GM08714 (cell line): ENCODE data around the gene CSHL1.
"Not testable (repeated sequence)": the region's sequence is repeated elsewhere in the genome, so short reads cannot be mapped to it uniquely, and the experiment has no call there.

Experiments
- H3K4me3 ChIP-seq: fragments of 200-500 bp; sonication (Bioruptor generic); 2 replicates; pipeline ENCODE4 v1.5.1; 2014; ENCODE audit warnings: mild to moderate bottlenecking, low read length, inconsistent platforms
- ZNF274 ChIP-seq: IDR thresholded peaks from 2 replicates; pipeline ENCODE4 v1.6.1; 2012; ENCODE audit warnings: mild to moderate bottlenecking, low read depth, low read length

CSHL1 gene

DNA sequence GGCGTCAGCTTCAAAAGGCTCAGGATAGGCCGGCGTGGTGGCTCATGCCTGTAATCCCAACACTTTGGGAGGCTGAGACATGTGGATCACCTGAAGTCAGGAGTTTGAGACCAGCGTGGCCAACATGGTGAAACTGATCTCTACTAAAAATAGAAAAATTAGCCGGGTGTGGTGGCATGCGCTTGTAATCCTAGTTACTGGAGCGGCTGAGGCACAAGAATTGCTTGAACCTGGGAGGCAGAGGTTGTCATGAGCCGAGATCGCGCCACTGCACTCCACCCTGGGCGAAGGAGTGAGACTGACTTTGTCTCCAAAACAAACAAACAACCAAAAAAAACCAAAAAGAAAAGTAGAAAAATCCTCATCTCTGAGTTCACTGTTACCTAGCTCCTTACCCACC lies 25.9 kb downstream of the CSHL1 start:
- not testable (repeated sequence) for H3K4me3 ChIP-seq

GRCh38 chr17:63882626-63883126 lies 28.4 kb downstream of the CSHL1 start:
- H3K4me3 ChIP-seq = not testable (repeated sequence)

GRCh38 chr17:63881935-63882601 lies 29.0 kb downstream of the CSHL1 start, which contains the start of gene GH2:
Gene GH2 (minus strand): TSS chr17:63881944. CDS start chr17:63881801, 143 bp downstream.
- H3K4me3 ChIP-seq = no peak within 1 kb of the TSS

DNA sequence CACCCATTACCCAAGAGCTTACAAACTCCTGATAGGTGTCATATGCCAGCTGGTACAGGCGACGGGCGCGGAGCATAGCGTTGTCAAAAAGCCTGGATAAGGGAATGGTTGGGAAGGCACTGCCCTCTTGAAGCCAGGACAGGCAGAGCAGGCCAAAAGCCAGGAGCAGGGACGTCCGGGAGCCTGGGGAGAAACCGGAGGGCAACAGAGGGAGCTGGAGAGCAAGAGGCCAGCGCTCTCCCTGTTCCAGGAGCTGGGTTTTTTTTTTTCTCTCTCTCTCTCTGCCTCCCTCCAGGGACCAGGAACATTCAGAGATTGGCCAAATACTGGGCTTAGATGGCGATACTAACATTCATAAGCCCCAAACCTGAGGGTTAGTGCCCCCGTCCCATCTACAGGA lies 29.7 kb downstream of the CSHL1 start:
- not testable (repeated sequence) for H3K4me3 ChIP-seq

More at GRCh38 chr17:63881935-63882601, 29.0 kb downstream of the CSHL1 start, which contains the start of gene GH2:
- TF ChIP-seq ZNF274 = no peak

DNA sequence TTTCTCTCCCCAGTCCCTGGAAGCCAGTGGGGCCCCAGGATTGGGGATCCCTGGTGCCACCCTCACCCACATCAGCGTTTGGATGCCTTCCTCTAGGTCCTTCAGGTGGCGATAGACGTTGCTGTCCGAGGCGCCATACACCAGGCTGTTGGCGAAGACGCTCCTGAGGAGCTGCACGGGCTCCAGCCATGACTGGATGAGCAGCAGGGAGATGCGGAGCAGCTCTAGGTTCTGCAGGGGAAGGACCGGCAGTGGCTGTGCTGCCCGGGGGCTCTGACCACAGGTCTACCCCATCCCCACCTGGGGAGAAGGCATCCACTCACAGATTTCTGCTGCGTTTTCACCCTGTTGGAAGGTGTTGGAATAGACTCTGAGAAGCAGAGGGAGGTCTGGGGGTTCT lies 30.4 kb downstream of the CSHL1 start:
- H3K4me3 ChIP-seq = no peak overlapping the region
- no peak for TF ChIP-seq ZNF274

DNA sequence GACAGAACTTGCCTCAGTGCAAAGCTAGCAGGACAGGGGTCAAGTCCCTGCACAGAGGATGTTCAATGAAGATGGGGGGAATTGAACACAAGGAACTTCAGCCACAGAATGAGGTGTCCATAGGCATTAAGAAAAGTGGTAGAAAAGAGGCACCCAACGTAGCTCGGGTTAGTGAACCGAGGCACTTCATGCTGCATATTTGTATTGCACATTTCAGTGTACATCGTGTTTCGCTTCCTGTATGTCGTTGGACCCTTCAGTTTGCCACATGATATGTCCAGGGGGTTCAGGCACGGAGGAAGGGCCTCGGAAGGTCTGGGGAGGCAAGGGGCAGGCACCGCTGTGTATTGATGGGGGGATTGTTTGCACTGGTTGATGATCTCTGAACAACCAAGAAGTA lies 32.6 kb downstream of the CSHL1 start:
- H3K4me3 ChIP-seq = not testable (repeated sequence)

DNA sequence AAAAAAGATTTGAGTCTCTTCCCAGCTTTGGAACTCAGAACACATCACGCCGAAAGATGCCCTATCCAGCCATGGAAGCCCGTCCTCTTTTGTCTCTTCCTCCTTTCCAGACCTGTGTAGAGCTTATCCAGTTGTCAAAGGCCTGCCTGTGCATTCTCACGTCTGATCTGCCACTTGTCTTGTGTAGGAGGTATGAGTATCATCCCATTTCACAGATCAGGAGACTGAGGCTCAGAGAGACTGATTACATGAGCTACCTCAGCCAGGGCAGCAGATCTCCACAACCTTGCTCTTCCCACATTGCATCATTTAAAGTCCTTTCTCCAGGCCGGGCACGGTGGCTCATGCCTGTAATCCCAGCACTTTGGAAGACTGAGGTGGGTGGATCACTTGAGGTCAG lies 36.4 kb downstream of the CSHL1 start:
- H3K4me3 ChIP-seq = not testable (repeated sequence)

DNA sequence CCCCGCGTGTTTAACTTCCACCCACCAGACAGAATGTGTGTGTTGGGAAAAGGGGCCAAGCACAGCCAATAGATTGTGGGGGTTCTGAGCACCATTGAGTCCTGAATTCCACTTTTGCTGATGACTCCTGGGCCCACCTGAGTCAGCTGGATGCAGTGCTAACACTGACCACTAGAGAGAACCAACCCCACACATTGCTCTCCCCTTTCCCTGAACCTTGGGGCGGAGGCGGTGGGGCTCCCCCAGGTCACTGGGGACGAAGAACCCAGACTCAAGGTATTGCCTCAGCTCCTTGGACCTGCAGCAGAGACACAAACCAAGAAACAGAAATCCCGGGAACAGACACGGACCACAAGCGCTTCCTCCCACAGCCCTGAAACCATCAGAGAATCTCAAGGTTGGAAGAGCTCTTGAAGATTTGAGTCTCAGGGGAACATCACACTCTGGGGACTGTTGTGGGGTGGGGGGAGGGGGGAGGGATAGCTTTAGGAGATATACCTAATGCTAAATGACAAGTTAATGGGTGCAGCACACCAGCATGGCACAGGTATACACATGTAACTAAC lies 36.9 kb downstream of the CSHL1 start:
- not testable (repeated sequence) for H3K4me3 ChIP-seq

DNA sequence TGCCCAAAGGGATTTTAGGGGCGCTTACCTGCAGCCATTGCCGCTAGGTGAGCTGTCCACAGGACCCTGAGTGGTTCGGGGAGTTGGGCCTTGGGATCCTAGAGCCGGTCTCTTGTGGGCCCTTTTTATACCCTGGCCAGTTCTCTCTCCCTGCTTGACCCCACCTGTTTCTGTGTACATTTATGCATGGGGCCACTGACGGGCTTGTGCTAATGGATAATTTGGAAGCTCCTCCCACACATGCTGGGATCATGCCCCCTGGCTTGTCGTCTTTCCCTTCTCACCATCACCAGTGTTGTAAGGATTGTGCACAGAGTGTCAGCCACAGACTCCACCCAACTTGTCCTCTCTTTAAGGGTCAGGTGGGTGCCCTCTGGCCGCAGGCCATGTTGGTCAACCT lies 37.5 kb downstream of the CSHL1 start, which contains the start of gene CSH2:
CSH2 (minus strand) TSS at position 101 of the 400 bp plus-strand sequence; CDS start at position 38, 63 bp downstream.
- H3K4me3 ChIP-seq = not testable (repeated sequence)

- not testable (repeated sequence) for H3K4me3 ChIP-seq
Measured at GRCh38 chr17:63871646-63872365, 39.3 kb downstream of the CSHL1 start.

GRCh38 chr17:63870292-63870665 lies 40.8 kb downstream of the CSHL1 start:
- not testable (repeated sequence) for H3K4me3 ChIP-seq

DNA sequence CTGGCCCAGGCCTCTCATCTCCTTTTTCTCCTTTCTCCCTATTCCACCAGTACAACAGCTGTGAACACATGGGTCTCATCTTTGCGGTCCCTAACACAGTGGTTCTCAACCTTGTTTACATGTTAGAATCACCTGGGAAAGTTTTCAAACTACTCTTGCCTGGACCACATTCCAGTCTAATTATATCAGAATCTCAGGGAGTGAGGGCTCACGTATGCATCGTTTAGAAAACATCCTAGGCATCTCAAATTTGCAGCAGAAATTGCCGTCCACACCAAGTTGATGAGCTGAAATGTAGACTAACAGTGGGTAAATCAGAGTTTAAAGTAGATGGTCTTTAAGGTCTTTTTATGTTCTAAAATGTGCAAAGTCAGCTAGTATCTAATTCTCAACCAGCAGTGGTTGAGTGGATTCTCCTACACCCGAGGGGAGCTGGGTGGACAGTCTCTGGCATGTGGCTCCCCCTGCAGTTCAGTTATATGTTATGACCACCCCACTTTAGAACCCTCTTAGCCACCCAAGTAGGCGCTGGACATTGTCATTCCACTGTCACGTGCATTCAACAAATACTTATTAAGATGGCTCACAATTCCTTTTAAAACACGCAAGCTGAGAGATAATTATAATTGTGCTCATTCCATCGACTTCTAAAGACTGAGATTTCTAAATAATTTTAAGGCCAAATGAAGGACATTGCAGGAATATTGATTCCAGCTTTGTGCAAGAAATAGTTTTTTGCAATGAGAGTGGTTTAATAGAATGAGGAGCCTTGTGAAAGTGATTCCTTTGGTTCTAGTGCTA lies 41.4 kb downstream of the CSHL1 start:
- H3K4me3 ChIP-seq = not testable (repeated sequence)

DNA sequence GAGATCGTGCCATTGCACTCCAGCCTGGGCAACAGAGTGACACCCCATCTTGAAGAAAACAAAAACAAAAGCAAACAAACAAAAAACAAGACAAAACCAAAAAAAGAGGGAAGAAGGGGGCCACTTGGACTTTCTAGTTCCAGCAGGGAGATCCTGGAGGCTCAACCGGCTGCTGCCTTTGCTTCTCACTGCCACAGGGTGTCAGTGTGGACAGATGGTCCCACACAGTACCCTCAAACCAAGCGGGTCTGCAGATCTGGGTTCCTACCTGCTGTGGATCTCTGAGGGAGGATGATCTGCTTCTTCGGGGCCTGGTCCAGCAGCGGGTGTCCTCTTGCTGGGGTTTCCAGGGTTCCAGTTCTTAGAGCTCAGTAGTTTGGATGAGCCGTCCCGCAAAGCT lies 44.4 kb downstream of the CSHL1 start:
- H3K4me3 ChIP-seq = not testable (repeated sequence)
